Stimulated activated naive CD4-positive, alpha-beta T cell treated with Interleukin-2 at 50 U/mL for 16 hours (primary cell): Measurements from ENCODE around the gene MMP17.

Experiments used
- DNase-seq: peaks from one replicate; lab custom pipeline; 2025; lab: John Stamatoyannopoulos, UW

Gene MMP17

GRCh38 chr12:131850856-131851559 lies 22.8 kb downstream of the MMP17 start:
- DNase-seq: no peak

- DNase-seq: no peak
Measured at GRCh38 chr12:131851741-131852550, 23.8 kb downstream of the MMP17 start.

- DNase-seq: no peak
Measured at GRCh38 chr12:131852551-131853299, 24.5 kb downstream of the MMP17 start.

- no peak for DNase-seq
Measured at GRCh38 chr12:131853832-131854797, 25.9 kb downstream of the MMP17 start.

- DNase-seq: no peak
Measured at GRCh38 chr12:131854861-131855476, 26.8 kb downstream of the MMP17 start.

GRCh38 chr12:131855521-131856142 lies 27.4 kb downstream of the MMP17 start:
- DNase-seq: no peak

GRCh38 chr12:131856366-131857097 lies 28.3 kb downstream of the MMP17 start:
- no peak for DNase-seq

- no peak for DNase-seq
Measured at GRCh38 chr12:131857908-131858850, 30.0 kb downstream of the MMP17 start.

GRCh38 chr12:131860472-131861260 lies 32.5 kb downstream of the MMP17 start:
- DNase-seq: no peak

- DNase-seq: no peak
Measured at GRCh38 chr12:131861261-131862083, 33.3 kb downstream of the MMP17 start.

GRCh38 chr12:131862084-131862441 lies 33.9 kb downstream of the MMP17 start:
- DNase-seq: no peak

- DNase-seq: no peak
Measured at GRCh38 chr12:131862600-131862993, 34.4 kb downstream of the MMP17 start.

GRCh38 chr12:131862994-131863710 lies 35.0 kb downstream of the MMP17 start:
- no peak for DNase-seq

- no peak for DNase-seq
Measured at GRCh38 chr12:131863711-131864396, 35.7 kb downstream of the MMP17 start.

GRCh38 chr12:131864469-131864868 lies 36.3 kb downstream of the MMP17 start:
- DNase-seq: no peak
